ENCODE data around the gene ANTXR1. TPM values are rescaled to one million over a fixed set of nuclear protein-coding genes. Genes with fewer than 3 reads are reported as not detected.

ANTXR1 gene
- total RNA-seq, 1 experiment from 2014 or later, result 25.7 TPM

GRCh38 chr2:69017080-69017479 lies 4.1 kb downstream of the ANTXR1 start:
- H3K36me3 ChIP-seq (ENCODE audit: control insufficient read depth in 1 of 2, insufficient read depth in 2 of 2, low read length in 2 of 2), result no peaks in the 10 kb centered on the region
- H4K20me1 ChIP-seq (ENCODE audit: insufficient read depth), result no peaks in the 10 kb centered on the region
- no TSS peak for BruUV-seq (replicated peaks)
- POLR2A ChIA-PET, result no interaction called here
- H3K27ac ChIP-seq (ENCODE audit: low read depth, low read length), result no peak overlapping the region
- H3K4me1 ChIP-seq (ENCODE audit: control insufficient read depth in 1 of 2, insufficient read depth in 2 of 2, low read length in 2 of 2), result peaks cover 10 to 16% of the 10 kb centered on the region in 2 experiments
- ATAC-seq (no peak), DNase-seq (ENCODE audit: low read depth, low spot score) (no peak)
- H3K79me2 ChIP-seq (ENCODE audit: insufficient read depth, low read length), result peaks cover 4% of the 10 kb centered on the region; the same call in 1 of the 2 replicates
- H3K4me2 ChIP-seq (ENCODE audit: low read length), result no peak overlapping the region
- H3K27me3 ChIP-seq (ENCODE audit: insufficient read depth, low read length), result no peaks in the 10 kb centered on the region
- no peak overlapping the region for H2AFZ ChIP-seq (ENCODE audit: low read depth, low read length, poor library complexity, severe bottlenecking)
- no peaks in the 10 kb centered on the region for H3K9me2 ChIP-seq (ENCODE audit: insufficient read depth)
- RAD21 ChIA-PET (ENCODE audit: low non-redundant PET in 1 of 2, low total read pairs in 2 of 2, uncharacterized antibody in 2 of 2, unreplicated experiment in 2 of 2), result no interaction called here
- CTCF ChIA-PET, result interaction anchor here (1.1 kb wide), 1 partner anchor 73 kb away, joined by 3 read pairs; no protein-coding TSS in a partner anchor
- H3K4me3 ChIP-seq (replicated peaks in 1 of 2; ENCODE audit: low read depth in 1 of 2, low read length in 2 of 2), result no peak overlapping the region
- H3K9ac ChIP-seq (ENCODE audit: low read length), result no peak overlapping the region
- no peaks in the 10 kb centered on the region for H3K9me3 ChIP-seq (ENCODE audit: control insufficient read depth in 1 of 2, insufficient read depth in 1 of 2, low read depth in 1 of 2, low read length in 2 of 2)
- intact Hi-C loops (cut with micrococcal nuclease), result no loop called here
- no peak for TF ChIP-seq POLR2AphosphoS5 (IDR thresholded peaks at IDR 0.05; ENCODE audit: low read depth, low read length)
- TF ChIP-seq ZNF274 (IDR thresholded peaks at IDR 0.05; ENCODE audit: low read depth, low read length), result no peak
- TF ChIP-seq YY1 (IDR thresholded peaks at IDR 0.05; ENCODE audit: extremely low read depth, insufficient replicate concordance, low read depth, low read length), result no peak
- TF ChIP-seq CBX3 (IDR thresholded peaks at IDR 0.05; ENCODE audit: low read depth), result no peak
- no peak for TF ChIP-seq CEBPB (IDR thresholded peaks at IDR 0.05; ENCODE audit: low read depth)
- TF ChIP-seq, protein P1, sequence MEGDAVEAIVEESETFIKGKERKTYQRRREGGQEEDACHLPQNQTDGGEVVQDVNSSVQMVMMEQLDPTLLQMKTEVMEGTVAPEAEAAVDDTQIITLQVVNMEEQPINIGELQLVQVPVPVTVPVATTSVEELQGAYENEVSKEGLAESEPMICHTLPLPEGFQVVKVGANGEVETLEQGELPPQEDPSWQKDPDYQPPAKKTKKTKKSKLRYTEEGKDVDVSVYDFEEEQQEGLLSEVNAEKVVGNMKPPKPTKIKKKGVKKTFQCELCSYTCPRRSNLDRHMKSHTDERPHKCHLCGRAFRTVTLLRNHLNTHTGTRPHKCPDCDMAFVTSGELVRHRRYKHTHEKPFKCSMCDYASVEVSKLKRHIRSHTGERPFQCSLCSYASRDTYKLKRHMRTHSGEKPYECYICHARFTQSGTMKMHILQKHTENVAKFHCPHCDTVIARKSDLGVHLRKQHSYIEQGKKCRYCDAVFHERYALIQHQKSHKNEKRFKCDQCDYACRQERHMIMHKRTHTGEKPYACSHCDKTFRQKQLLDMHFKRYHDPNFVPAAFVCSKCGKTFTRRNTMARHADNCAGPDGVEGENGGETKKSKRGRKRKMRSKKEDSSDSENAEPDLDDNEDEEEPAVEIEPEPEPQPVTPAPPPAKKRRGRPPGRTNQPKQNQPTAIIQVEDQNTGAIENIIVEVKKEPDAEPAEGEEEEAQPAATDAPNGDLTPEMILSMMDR (IDR thresholded peaks at IDR 0.05 in 2 of 3, conservative IDR thresholded peaks at IDR 0.05 in 1 of 3; ENCODE audit: borderline replicate concordance in 1 of 3, insufficient read depth in 1 of 3, low read depth in 2 of 3, low read length in 2 of 3), result no peak

GRCh38 chr2:69017835-69018234 lies 4.9 kb downstream of the ANTXR1 start:
- POLR2A ChIA-PET, result no interaction called here
- TF ChIP-seq RAD21 (IDR thresholded peaks at IDR 0.05; ENCODE audit: low read depth) (no peak), CBX3 (IDR thresholded peaks at IDR 0.05; ENCODE audit: low read depth) (no peak), EZH2phosphoT487 (IDR thresholded peaks at IDR 0.05; ENCODE audit: borderline replicate concordance) (no peak), ZNF274 (IDR thresholded peaks at IDR 0.05; ENCODE audit: low read depth, low read length) (no peak), POLR2A (IDR thresholded peaks at IDR 0.05; ENCODE audit: borderline replicate concordance, extremely low read depth, insufficient read depth, insufficient read length) (no peak), YY1 (IDR thresholded peaks at IDR 0.05; ENCODE audit: extremely low read depth, insufficient replicate concordance, low read depth, low read length) (no peak), FOSL1 (IDR thresholded peaks at IDR 0.05; ENCODE audit: low read depth) (no peak), TCF7L2 (IDR thresholded peaks at IDR 0.05; ENCODE audit: borderline replicate concordance, extremely low read depth, insufficient read depth, insufficient read length) (no peak), SP1 (IDR thresholded peaks at IDR 0.05; ENCODE audit: low read depth) (no peak)
- TF ChIP-seq, protein P2, sequence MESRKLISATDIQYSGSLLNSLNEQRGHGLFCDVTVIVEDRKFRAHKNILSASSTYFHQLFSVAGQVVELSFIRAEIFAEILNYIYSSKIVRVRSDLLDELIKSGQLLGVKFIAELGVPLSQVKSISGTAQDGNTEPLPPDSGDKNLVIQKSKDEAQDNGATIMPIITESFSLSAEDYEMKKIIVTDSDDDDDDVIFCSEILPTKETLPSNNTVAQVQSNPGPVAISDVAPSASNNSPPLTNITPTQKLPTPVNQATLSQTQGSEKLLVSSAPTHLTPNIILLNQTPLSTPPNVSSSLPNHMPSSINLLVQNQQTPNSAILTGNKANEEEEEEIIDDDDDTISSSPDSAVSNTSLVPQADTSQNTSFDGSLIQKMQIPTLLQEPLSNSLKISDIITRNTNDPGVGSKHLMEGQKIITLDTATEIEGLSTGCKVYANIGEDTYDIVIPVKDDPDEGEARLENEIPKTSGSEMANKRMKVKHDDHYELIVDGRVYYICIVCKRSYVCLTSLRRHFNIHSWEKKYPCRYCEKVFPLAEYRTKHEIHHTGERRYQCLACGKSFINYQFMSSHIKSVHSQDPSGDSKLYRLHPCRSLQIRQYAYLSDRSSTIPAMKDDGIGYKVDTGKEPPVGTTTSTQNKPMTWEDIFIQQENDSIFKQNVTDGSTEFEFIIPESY (IDR thresholded peaks at IDR 0.05; ENCODE audit: extremely low read depth, insufficient replicate concordance, low read length), result no peak
- TF ChIP-seq, protein P1 (IDR thresholded peaks at IDR 0.05 in 2 of 3, conservative IDR thresholded peaks at IDR 0.05 in 1 of 3; ENCODE audit: borderline replicate concordance in 1 of 3, insufficient read depth in 1 of 3, low read depth in 2 of 3, low read length in 2 of 3), result no peak

More at GRCh38 chr2:69017835-69018234, 4.9 kb downstream of the ANTXR1 start:
- DNase-seq (ENCODE audit: low read depth, low spot score) (no peak), ATAC-seq (no peak)
- H3K4me2 ChIP-seq (ENCODE audit: low read length), result no peak overlapping the region
- intact Hi-C loops (cut with micrococcal nuclease), result no loop called here
- H3K27ac ChIP-seq (ENCODE audit: low read depth, low read length), result no peak overlapping the region
- no peaks in the 10 kb centered on the region for H4K20me1 ChIP-seq (ENCODE audit: insufficient read depth)
- peaks cover 6 to 16% of the 10 kb centered on the region in 2 experiments for H3K4me1 ChIP-seq (ENCODE audit: control insufficient read depth in 1 of 2, insufficient read depth in 2 of 2, low read length in 2 of 2)
- H2AFZ ChIP-seq (ENCODE audit: low read depth, low read length, poor library complexity, severe bottlenecking), result no peak overlapping the region
- ChIA-PET CTCF (no interaction called here), RAD21 (ENCODE audit: low non-redundant PET in 1 of 2, low total read pairs in 2 of 2, uncharacterized antibody in 2 of 2, unreplicated experiment in 2 of 2) (no interaction called here)
- H3K9me3 ChIP-seq (ENCODE audit: control insufficient read depth in 1 of 2, insufficient read depth in 1 of 2, low read depth in 1 of 2, low read length in 2 of 2), result no peaks in the 10 kb centered on the region
- H3K4me3 ChIP-seq (replicated peaks in 1 of 2; ENCODE audit: low read depth in 1 of 2, low read length in 2 of 2), result no peak overlapping the region
- no peak overlapping the region for H3K9ac ChIP-seq (ENCODE audit: low read length)
- BruUV-seq (replicated peaks), result no TSS peak
- H3K9me2 ChIP-seq (ENCODE audit: insufficient read depth), result no peaks in the 10 kb centered on the region
- no peaks in the 10 kb centered on the region for H3K36me3 ChIP-seq (ENCODE audit: control insufficient read depth in 1 of 2, insufficient read depth in 2 of 2, low read length in 2 of 2)
- no peaks in the 10 kb centered on the region for H3K27me3 ChIP-seq (ENCODE audit: insufficient read depth, low read length)
- H3K79me2 ChIP-seq (ENCODE audit: insufficient read depth, low read length), result peaks cover 4% of the 10 kb centered on the region; the same call in 1 of the 2 replicates

All from HCT116 (cell line).